ENCODE data around the gene SLC22A5.

SLC22A5 gene

GRCh38 chr5:132380047-132380446 is 10.5 kb downstream of the SLC22A5 start:
- H3K4me1 ChIP-seq (ENCODE audit: control insufficient read depth in 1 of 2, insufficient read depth in 2 of 2, low read length in 2 of 2) = peaks cover 6 to 14% of the 10 kb centered on the region in 2 donors
- no peaks in the 10 kb centered on the region for H3K9me3 ChIP-seq (ENCODE audit: control insufficient read depth in 1 of 2, low read length in 2 of 2)
- no peak overlapping the region for H3K4me3 ChIP-seq (ENCODE audit: low read depth in 1 of 2, low read length in 2 of 2)
- H3K27ac ChIP-seq (ENCODE audit: low read length) = no peak overlapping the region
- peaks cover 14 to 21% of the 10 kb centered on the region in 2 donors for H3K36me3 ChIP-seq (ENCODE audit: control insufficient read depth in 1 of 2, insufficient read depth in 2 of 2, low read length in 2 of 2)
- no peaks in the 10 kb centered on the region for H3K27me3 ChIP-seq (ENCODE audit: low read depth, low read length)

- Histone ChIP-seq H3K27me3 (ENCODE audit: low read depth, low read length) (no peaks in the 10 kb centered on the region), H3K4me1 (ENCODE audit: control insufficient read depth in 1 of 2, insufficient read depth in 2 of 2, low read length in 2 of 2) (peaks cover 13 to 21% of the 10 kb centered on the region in 2 donors), H3K4me3 (ENCODE audit: low read depth in 1 of 2, low read length in 2 of 2) (no peak overlapping the region), H3K27ac (ENCODE audit: low read length) (no peak overlapping the region), H3K36me3 (ENCODE audit: control insufficient read depth in 1 of 2, insufficient read depth in 2 of 2, low read length in 2 of 2) (peaks cover 14 to 21% of the 10 kb centered on the region in 2 donors), H3K9me3 (ENCODE audit: control insufficient read depth in 1 of 2, low read length in 2 of 2) (no peaks in the 10 kb centered on the region)
Measured at GRCh38 chr5:132380741-132381140, 11.2 kb downstream of the SLC22A5 start.

GRCh38 chr5:132381614-132382013 is 12.1 kb downstream of the SLC22A5 start:
- Histone ChIP-seq H3K27me3 (ENCODE audit: low read depth, low read length) (no peaks in the 10 kb centered on the region), H3K27ac (ENCODE audit: low read length) (no peak overlapping the region), H3K4me1 (ENCODE audit: control insufficient read depth in 1 of 2, insufficient read depth in 2 of 2, low read length in 2 of 2) (peaks cover 18 to 30% of the 10 kb centered on the region in 2 donors), H3K36me3 (ENCODE audit: control insufficient read depth in 1 of 2, insufficient read depth in 2 of 2, low read length in 2 of 2) (peaks cover 14 to 21% of the 10 kb centered on the region in 2 donors), H3K4me3 (ENCODE audit: low read depth in 1 of 2, low read length in 2 of 2) (no peak overlapping the region), H3K9me3 (ENCODE audit: control insufficient read depth in 1 of 2, low read length in 2 of 2) (no peaks in the 10 kb centered on the region)

GRCh38 chr5:132383261-132383660 is 13.8 kb downstream of the SLC22A5 start:
- no peaks in the 10 kb centered on the region for H3K27me3 ChIP-seq (ENCODE audit: low read depth, low read length)
- no peak overlapping the region for H3K27ac ChIP-seq (ENCODE audit: low read length)
- H3K4me3 ChIP-seq (ENCODE audit: low read depth in 1 of 2, low read length in 2 of 2) = no peak overlapping the region
- H3K36me3 ChIP-seq (ENCODE audit: control insufficient read depth in 1 of 2, insufficient read depth in 2 of 2, low read length in 2 of 2) = peaks cover 14 to 21% of the 10 kb centered on the region in 2 donors
- H3K4me1 ChIP-seq (ENCODE audit: control insufficient read depth in 1 of 2, insufficient read depth in 2 of 2, low read length in 2 of 2) = peaks cover 28 to 31% of the 10 kb centered on the region in 2 donors
- H3K9me3 ChIP-seq (ENCODE audit: control insufficient read depth in 1 of 2, low read length in 2 of 2) = no peaks in the 10 kb centered on the region

GRCh38 chr5:132383984-132384383 is 14.5 kb downstream of the SLC22A5 start:
- Histone ChIP-seq H3K4me3 (ENCODE audit: low read depth in 1 of 2, low read length in 2 of 2) (no peak overlapping the region), H3K9me3 (ENCODE audit: control insufficient read depth in 1 of 2, low read length in 2 of 2) (no peaks in the 10 kb centered on the region), H3K27me3 (ENCODE audit: low read depth, low read length) (no peaks in the 10 kb centered on the region), H3K27ac (ENCODE audit: low read length) (no peak overlapping the region), H3K4me1 (ENCODE audit: control insufficient read depth in 1 of 2, insufficient read depth in 2 of 2, low read length in 2 of 2) (peaks cover 35 to 38% of the 10 kb centered on the region in 2 donors), H3K36me3 (ENCODE audit: control insufficient read depth in 1 of 2, insufficient read depth in 2 of 2, low read length in 2 of 2) (peaks cover 9 to 16% of the 10 kb centered on the region in 2 donors)

GRCh38 chr5:132384506-132385050 is 15.1 kb downstream of the SLC22A5 start:
- H3K27me3 ChIP-seq (ENCODE audit: low read depth, low read length) = no peaks in the 10 kb centered on the region
- peaks cover 41 to 44% of the 10 kb centered on the region in 2 donors for H3K4me1 ChIP-seq (ENCODE audit: control insufficient read depth in 1 of 2, insufficient read depth in 2 of 2, low read length in 2 of 2)
- H3K27ac ChIP-seq (ENCODE audit: low read length) = no peak overlapping the region
- H3K9me3 ChIP-seq (ENCODE audit: control insufficient read depth in 1 of 2, low read length in 2 of 2) = no peaks in the 10 kb centered on the region
- peaks cover 7 to 14% of the 10 kb centered on the region in 2 donors for H3K36me3 ChIP-seq (ENCODE audit: control insufficient read depth in 1 of 2, insufficient read depth in 2 of 2, low read length in 2 of 2)
- no peak overlapping the region for H3K4me3 ChIP-seq (ENCODE audit: low read depth in 1 of 2, low read length in 2 of 2)

GRCh38 chr5:132385326-132386105 is 16.0 kb downstream of the SLC22A5 start:
- peaks cover 7 to 10% of the 10 kb centered on the region in 2 donors for H3K36me3 ChIP-seq (ENCODE audit: control insufficient read depth in 1 of 2, insufficient read depth in 2 of 2, low read length in 2 of 2)
- H3K27me3 ChIP-seq (ENCODE audit: low read depth, low read length) = no peaks in the 10 kb centered on the region
- peak overlapping the region; percentile 67 for H3K27ac ChIP-seq (ENCODE audit: low read length)
- peaks cover 44 to 51% of the 10 kb centered on the region in 2 donors for H3K4me1 ChIP-seq (ENCODE audit: control insufficient read depth in 1 of 2, insufficient read depth in 2 of 2, low read length in 2 of 2)
- no peaks in the 10 kb centered on the region for H3K9me3 ChIP-seq (ENCODE audit: control insufficient read depth in 1 of 2, low read length in 2 of 2)
- no peak overlapping the region for H3K4me3 ChIP-seq (ENCODE audit: low read depth in 1 of 2, low read length in 2 of 2)

GRCh38 chr5:132386644-132387286 is 17.3 kb downstream of the SLC22A5 start:
- H3K27me3 ChIP-seq (ENCODE audit: low read depth, low read length) = no peaks in the 10 kb centered on the region
- peak overlapping the region; percentile 90 for H3K27ac ChIP-seq (ENCODE audit: low read length)
- H3K9me3 ChIP-seq (ENCODE audit: control insufficient read depth in 1 of 2, low read length in 2 of 2) = no peaks in the 10 kb centered on the region
- H3K4me1 ChIP-seq (ENCODE audit: control insufficient read depth in 1 of 2, insufficient read depth in 2 of 2, low read length in 2 of 2) = peaks cover 44 to 54% of the 10 kb centered on the region in 2 donors
- peaks cover 7 to 10% of the 10 kb centered on the region in 2 donors for H3K36me3 ChIP-seq (ENCODE audit: control insufficient read depth in 1 of 2, insufficient read depth in 2 of 2, low read length in 2 of 2)
- peak overlapping the region in 1 of 2 donors; percentile 34 for H3K4me3 ChIP-seq (ENCODE audit: low read depth in 1 of 2, low read length in 2 of 2)

- Histone ChIP-seq H3K27ac (ENCODE audit: low read length) (peak overlapping the region; percentile 90), H3K36me3 (ENCODE audit: control insufficient read depth in 1 of 2, insufficient read depth in 2 of 2, low read length in 2 of 2) (peaks cover 7 to 10% of the 10 kb centered on the region in 2 donors), H3K4me3 (ENCODE audit: low read depth in 1 of 2, low read length in 2 of 2) (peak overlapping the region; percentile 19 to 25), H3K27me3 (ENCODE audit: low read depth, low read length) (no peaks in the 10 kb centered on the region), H3K4me1 (ENCODE audit: control insufficient read depth in 1 of 2, insufficient read depth in 2 of 2, low read length in 2 of 2) (peaks cover 44 to 54% of the 10 kb centered on the region in 2 donors), H3K9me3 (ENCODE audit: control insufficient read depth in 1 of 2, low read length in 2 of 2) (no peaks in the 10 kb centered on the region)
Measured at GRCh38 chr5:132387640-132388117, 18.2 kb downstream of the SLC22A5 start.

GRCh38 chr5:132388244-132389050 is 18.9 kb downstream of the SLC22A5 start:
- no peaks in the 10 kb centered on the region for H3K9me3 ChIP-seq (ENCODE audit: control insufficient read depth in 1 of 2, low read length in 2 of 2)
- no peaks in the 10 kb centered on the region for H3K27me3 ChIP-seq (ENCODE audit: low read depth, low read length)
- peaks cover 44 to 54% of the 10 kb centered on the region in 2 donors for H3K4me1 ChIP-seq (ENCODE audit: control insufficient read depth in 1 of 2, insufficient read depth in 2 of 2, low read length in 2 of 2)
- peaks cover 7 to 13% of the 10 kb centered on the region in 2 donors for H3K36me3 ChIP-seq (ENCODE audit: control insufficient read depth in 1 of 2, insufficient read depth in 2 of 2, low read length in 2 of 2)
- peak overlapping the region; percentile 90 for H3K27ac ChIP-seq (ENCODE audit: low read length)
- H3K4me3 ChIP-seq (ENCODE audit: low read depth in 1 of 2, low read length in 2 of 2) = peak overlapping the region; percentile 19 to 25

GRCh38 chr5:132389051-132389331 is 19.5 kb downstream of the SLC22A5 start:
- H3K27ac ChIP-seq (ENCODE audit: low read length) = peak overlapping the region; percentile 90
- no peaks in the 10 kb centered on the region for H3K9me3 ChIP-seq (ENCODE audit: control insufficient read depth in 1 of 2, low read length in 2 of 2)
- H3K4me1 ChIP-seq (ENCODE audit: control insufficient read depth in 1 of 2, insufficient read depth in 2 of 2, low read length in 2 of 2) = peaks cover 44 to 57% of the 10 kb centered on the region in 2 donors
- peak overlapping the region in 1 of 2 donors; percentile 25 for H3K4me3 ChIP-seq (ENCODE audit: low read depth in 1 of 2, low read length in 2 of 2)
- H3K27me3 ChIP-seq (ENCODE audit: low read depth, low read length) = no peaks in the 10 kb centered on the region
- peaks cover 9 to 14% of the 10 kb centered on the region in 2 donors for H3K36me3 ChIP-seq (ENCODE audit: control insufficient read depth in 1 of 2, insufficient read depth in 2 of 2, low read length in 2 of 2)

Data from muscle layer of duodenum (tissue), 2 donors.